DMS79 treated with DMSO at 0.1 percent for 48 hours (cell line): ENCODE results near the gene PTPRM.

ENCODE experiments used
- DNase-seq: peaks from one replicate; lab custom pipeline; 2025; lab: John Stamatoyannopoulos, UW

The PTPRM gene

DNA sequence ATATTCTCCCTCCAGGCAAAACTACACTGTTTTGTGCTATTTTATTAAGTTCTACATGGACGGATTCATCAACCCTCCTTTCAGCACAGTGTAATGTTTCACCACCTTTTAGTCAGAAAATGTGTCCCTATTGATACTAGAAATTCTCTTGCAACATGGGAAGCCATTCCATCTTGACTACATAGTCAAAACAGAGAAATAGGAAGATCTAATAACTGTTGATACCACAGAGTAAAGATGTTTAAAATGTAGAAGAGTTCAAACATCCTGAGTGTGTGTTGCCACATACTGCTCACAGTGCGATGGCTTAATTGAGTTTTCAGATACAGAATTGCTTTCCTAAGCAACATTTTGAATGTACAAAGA lies 549.9 kb downstream of the PTPRM start:
- DNase-seq: no peak

DNA sequence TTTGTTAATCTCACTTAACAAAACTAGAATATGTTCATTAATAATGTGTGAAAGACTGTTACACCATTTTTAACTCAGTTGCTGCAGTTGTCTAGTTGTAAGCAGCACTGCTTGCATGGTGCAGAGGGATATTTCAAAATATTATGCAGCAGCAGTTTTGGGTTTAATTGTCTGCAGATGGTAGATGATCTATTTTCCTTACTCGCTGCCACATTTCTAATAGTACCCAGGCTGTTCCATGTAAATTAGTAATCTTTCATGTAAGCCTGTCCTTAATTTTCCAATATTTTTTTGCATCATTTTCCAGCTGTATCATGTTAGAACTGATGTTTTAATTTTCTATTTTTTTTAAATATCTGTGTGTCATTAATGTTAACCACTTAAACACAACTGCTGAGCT lies 554.0 kb downstream of the PTPRM start:
- no peak for DNase-seq

DNA sequence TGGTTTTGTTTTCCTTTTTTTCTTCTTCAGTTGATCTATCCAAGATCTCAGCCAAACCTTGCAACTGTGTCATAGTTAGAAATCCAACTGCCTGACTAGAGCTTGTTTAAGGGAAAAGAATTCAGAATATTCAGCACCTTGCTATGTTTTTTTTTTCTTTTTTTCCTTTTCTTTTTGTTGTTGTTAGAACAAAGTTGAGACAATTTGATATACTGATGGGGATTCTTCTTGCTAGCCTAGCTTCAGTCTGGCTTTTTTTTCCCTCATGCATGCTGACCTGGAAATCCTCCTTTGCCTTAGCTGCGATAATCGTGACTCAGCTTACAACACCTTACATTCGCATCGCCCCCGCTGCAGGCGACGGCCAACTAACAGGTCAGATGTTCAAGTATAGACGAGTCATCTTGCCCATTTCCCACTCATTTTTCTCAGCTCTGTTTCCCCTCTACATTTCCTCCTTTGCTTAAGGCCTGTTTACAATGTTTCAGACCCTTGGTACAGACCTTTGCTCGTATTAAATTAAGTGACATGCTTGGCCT lies 554.9 kb downstream of the PTPRM start:
- no peak for DNase-seq

DNA sequence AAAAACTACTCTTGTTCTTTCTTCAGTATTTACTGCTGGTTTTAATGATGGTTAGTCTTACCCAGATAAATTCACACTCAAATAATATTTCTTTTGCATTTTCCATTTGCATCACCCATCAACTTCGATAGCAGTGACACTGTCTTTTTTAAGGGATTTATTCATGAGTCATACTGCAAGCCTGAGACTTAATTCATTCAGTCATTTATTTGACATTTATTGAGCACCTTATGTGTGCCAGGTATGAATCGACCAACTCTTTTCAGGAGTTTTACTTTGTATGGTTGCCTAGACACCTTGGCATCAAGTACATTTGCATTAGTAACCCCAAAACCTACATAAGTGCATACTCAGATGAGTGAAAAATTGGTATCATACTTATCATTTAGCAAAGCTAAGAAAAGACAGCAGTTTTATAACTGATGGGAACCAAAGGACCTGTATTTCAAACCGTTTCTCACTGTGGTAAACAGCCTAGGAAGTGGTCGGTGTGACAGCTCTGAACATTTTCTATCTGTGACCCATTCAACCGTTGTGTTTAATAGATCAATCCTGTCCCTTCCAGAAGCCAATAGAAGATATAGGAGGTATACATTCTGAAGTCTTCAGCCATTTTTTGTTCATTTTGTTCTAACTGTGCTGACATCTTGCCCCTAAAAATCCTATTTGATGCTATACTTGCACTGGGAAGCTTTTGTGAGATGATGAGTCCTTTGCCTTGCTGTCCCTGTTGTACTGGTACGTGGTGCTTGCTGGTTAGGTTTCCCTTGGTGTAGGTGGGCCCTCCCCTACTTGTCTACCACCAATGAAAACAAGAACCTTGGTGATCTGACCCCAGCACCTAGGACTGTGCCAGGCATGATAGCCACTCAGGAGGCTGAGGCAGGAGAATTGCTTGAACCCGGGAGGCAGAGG lies 557.4 kb downstream of the PTPRM start:
- DNase-seq: no peak

DNA sequence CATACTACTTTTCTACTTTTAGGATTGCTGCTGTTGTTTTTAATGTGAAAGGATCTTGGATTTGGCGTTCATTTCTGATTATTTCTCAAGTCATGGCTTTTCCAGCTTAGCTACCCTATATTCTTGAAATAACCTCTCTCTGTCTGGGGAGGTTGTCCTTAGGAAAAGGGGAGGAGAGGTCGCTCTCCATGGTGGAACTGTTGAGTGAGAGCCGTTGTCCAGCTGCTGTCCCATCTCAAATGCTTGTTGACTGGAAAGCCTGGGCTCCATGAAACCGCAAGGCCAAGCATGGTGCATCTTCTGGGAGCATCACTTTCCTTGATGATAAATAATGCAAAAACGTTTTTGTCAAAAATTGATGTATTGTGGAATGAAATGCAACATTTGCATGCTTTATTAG lies 563.0 kb downstream of the PTPRM start:
- DNase-seq: no peak

DNA sequence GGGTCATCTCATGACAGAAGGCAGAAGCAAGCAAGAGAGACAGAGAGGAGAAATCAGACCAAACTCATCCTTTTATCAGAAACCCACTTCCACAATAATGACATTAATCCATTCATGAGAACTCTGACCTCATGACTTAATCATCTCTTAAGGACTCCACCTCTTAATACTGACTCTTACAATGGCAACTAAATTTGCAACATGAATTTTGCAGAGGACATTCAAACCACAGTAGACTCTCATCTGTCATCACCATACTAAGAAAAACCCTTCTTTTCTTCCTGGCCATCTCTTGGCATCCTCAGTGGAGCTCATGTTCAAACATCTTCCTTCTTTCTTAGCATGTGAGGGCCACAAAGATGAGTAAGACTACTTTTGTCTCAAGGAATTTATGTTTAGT lies 565.9 kb downstream of the PTPRM start:
- DNase-seq: no peak

DNA sequence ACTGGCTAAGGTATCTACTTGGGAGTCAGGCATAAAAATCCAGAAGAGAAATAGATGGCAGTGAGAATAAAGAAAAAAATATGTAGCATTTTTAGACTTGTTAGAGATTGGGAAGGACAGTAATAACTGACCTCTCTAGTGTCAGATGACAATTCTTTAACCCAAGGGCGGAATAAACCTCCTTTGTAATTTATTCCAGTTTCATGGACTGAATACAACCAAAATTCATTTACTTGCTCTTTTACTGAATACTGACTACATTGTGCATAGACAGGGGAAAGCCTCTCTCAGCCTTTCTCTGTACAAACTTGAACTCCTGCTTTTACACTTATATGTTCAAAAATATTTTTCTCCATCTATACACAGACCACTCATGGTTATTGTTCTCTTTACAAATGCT lies 566.8 kb downstream of the PTPRM start:
- no peak for DNase-seq

DNA sequence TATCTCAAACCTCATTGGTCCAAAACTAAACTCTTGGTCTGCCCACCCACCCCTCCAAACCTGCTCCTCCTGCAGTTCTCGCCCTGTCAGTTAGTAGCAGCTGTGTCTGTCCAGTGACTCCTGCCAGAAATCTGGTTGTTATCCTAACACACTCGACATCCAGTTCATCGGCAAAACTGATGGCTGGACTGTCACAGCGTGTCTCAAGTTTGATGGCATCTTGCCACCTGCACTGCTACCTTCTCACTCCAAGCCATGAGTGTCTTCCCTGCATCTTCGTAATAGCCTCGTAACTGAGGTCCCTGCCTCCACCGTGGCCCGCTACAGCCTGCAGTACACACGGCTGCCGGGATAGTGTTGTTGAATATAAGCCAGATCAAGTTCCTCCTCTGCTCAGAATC lies 572.0 kb downstream of the PTPRM start:
- no peak for DNase-seq

DNA sequence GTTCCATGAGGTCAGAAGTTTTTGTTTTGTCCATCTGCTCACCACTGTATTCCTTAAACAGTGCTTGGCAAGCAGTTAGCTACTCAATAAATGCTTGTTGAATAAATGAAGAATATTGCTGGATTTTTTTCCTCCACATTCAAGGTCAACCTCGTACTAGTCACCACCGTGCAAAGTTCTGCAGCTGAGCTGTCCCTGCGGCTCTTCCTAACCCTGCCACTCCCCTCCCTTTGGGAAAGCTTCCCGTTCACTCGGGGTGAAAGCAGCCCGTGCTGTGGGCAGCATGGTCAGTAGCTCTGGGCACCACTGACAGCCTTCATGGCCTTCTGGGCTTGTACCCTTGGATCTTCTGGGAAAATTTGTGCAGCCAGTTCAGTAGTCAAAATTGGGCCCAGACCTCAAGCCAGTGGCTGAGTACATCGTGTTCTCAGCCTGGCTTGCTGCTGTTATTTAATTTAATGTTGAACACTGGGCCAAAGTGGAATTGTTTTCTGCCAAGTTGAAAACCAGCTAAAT lies 572.8 kb downstream of the PTPRM start:
- DNase-seq: no peak

DNA sequence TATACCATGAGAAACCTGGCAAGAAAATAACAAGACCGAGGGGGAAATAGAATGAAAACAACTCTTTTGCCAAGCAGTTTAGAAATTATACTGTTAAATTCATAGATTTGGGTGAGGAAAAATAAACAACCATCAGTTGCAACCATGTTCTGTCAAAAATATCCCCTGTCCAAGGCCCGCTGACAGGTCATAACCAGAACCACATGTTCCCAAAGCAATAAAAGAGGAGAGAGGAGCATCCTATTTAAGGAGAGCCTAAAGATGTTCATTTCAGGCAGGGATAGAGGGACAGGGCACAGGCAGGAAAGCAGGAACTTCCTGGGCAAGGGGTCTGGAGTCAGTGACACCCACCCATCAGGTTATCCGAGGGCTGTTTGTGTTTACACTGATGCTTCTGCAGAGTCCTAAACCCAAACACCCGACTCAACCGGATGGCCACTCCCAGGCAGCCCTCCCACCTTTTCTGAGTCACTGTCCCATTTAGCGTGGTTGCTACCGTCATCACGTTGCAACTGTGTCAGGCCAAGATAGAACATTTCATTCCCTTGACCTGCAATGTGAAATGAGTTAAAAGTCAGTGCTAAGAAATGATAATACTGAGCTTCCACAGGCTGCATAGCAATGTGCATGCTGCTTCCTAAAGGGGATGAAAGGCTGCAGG lies 573.9 kb downstream of the PTPRM start:
- DNase-seq: no peak

DNA sequence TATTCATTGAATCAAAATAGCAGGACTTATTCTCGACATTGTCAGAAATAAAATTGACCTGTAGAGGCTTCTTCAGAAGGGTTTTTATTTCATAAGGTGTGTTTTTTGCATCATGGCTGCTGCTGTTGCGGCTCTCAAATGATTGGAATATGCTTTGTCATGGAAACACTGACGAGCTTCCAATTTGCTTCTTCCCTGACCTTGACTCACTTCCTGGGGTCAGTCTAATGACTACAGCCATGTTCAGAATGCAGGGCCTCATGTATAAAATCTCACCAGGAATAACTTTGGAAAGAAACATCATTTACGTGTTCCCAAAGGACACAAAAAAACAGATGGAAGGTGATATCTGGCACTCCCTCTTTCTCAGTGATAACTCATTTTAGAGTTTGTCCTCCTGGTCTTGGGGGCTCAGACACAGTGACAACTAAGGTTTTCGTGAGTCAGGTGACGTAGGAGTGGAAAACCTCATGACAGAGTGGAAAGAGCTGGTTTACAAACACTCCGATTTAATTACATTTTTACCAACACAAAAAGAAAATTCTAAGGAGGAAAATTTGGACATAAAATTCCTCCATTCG lies 575.1 kb downstream of the PTPRM start:
- DNase-seq: no peak

DNA sequence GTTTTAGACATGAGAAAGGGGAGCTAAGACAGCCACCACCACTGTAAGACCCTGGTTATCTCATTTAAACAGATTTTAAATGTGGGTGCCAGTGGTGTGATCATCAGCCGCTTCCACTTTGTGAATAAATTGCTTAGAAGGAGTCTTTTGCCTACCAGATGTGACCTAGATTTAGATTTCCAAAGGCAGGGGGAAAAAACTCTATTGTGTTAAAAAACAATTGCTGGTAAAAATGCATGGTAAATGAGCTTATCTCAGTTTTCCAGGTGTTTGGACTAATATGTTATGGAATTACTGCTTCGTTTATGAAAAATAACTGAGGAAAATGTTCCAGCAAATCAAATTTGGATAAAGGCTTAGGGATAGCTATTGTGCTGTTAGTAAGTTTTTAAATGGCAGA lies 575.8 kb downstream of the PTPRM start:
- DNase-seq: no peak

DNA sequence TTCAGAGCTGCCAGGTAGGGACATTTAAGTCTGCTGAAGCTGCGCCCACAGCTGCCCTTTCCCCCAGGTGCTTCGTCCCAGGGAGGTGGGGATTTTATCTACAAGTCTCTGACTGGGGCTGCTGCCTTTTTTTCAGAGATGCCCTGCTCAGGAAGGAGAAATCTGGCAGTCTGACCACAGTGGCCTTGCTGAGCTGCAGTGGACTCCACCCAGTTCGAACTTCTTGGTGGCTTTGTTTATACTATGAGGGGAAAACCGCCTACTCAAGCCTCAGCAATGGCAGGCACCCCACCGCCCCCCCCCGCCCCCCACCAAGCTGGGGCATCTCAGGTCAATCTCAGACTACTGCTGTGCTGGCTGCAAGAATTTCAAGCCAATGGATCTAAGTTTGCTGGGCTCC lies 584.1 kb downstream of the PTPRM start:
- DNase-seq: no peak

DNA sequence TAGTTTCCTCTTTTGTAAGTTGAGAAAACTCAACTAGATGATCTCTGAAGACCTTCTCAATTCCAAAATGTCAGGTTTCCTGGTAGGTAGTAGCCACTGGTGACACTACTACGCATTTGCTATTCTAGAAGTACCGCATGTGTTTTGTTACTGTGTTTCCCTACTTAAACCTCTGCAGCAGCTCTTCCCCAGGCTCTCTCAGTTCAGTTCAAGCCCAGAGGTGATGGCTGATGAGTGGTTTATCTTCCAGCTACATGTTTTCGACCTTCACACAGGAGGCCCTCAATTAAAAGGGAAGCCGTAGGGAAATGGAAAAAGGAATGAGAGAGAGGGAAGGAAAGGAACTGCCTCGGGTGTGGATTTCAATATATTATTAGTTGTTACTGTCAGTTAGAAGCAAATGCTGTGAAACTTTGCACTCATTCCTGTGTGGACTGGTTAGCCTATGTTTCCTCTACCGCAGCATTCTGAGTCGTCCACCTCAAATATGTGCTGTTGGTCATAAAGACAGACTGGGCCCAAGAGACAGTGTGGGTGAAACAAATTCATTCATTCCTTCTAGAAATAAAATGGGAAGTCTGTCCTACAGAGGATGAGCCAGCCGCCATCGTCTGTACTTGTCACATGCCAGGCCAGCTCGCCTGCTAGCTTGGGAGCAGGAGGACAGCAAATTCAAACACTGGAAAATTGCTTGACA lies 586.9 kb downstream of the PTPRM start:
- DNase-seq: no peak

DNA sequence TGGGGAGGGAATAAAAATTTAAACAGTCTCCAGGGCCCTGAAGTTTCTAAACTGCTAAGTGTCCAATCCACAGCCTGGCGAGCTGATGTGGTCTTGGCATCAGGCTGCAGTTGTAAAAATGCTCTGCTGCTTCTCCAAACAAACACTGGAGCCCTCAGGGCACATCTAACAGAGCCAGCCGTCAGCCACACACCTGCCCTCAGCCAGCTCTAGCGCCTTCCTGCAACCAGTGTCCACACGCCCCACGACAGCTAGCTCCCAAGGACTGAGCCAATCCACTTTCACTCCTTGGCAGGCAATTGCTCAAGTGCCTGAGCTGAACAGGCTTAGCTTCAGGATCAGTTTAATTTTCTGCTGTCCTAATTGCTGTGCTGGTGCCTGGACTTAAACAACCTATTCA lies 595.7 kb downstream of the PTPRM start:
- peak; percentile 6 for DNase-seq

DNA sequence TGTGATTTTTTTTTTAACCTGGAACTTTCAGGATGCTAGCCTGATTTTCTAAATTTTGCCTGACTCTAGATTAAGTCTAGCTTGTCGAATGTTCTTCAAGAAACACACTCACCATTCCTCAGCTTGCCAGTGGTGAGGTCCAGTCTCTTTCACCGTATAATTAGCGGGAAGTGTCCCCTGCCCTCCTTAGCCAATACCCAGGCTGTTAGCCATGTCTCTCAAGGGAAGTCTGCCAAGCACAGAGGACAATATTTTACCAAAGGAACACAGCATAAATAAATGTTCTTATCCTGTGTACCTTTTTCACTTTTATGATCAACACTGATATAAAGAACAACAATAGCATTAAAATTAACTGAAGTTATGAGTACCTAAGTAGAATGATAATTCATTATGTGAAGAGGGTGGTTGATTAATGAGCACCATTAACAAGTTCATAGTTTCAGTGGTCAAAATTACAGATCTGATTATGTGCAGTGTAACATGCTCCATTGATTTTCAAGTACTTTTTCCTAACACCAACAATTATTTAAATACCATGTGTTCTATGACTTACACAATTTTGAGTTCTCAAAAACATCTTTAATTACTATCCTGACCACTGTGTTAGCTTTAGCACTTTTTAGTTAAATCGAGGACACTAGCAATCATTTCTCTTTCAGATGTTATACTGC lies 596.3 kb downstream of the PTPRM start:
- no peak for DNase-seq

DNA sequence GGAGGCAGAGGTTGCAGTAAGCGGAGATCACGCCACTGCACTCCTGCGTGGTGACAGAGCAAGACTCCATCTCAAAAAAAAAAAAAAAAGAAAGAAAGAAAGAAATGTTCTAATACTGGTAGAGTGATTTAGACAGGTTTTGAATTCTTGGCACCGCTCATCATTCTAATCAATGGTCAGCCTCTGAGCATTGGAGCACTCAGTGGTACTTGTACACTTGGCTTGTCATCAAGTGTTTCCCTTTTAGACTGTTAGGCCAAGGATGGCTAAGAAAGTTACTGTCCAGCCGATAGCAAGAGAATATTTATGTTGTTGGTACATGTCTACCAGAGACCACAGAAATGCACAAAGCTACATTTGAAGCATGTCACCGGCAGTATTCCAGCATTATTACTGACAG lies 598.0 kb downstream of the PTPRM start:
- no peak for DNase-seq

DNA sequence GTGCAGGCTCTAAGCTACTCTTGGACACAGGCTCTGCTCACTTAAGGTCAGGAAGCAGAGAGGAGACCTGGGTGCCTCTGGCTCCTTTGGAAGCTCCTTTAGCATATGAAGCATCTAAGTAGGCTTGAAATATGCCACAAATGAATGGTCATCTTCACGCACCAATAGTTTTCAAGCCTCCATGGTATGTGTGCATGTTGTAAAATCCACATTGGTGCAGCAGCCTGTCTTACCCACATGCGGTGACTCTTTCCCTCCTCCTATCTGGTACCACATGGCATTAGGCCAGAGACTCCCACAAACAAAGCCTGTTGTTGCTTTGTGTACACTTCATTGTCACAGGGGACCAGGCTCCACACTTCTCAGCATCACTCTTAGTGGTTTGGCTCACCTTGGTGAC lies 599.9 kb downstream of the PTPRM start:
- no peak for DNase-seq

DNA sequence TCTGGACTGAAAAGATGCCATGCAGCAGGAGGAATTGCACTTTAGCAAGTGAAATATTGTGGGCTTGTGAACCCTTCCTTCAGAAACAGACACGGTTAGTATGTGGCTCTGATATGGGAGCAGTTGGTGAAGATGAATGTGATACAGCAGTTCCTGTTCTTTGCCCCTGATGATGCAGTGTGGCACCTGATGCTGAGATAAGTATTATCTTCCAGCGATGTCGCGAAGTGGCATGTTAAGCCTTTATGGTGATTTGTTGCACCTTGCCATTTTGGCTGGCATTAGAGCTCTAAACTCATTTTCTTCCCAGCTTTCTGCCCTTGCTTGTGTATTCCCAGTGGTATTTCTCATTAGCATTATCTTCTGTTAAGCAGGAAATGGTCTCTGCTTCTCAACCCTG lies 600.6 kb downstream of the PTPRM start:
- DNase-seq: no peak

DNA sequence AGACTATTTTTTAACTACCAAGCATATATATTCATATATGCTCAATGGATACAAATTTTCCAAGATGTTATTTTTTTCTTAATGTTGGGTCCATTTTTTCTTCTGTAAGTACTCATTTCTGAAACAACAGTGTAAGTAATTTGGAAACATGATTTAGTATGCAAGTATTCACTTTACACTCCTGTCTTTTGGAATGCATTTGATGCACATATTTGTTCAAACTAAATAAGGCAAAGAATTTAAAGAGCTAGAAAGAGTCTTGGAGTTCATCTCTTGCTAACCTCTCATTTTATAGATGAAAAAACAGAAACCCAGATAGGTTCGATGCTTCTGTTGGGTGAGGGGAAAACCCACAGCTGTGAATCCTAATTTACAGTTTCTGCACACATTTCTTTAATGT lies 602.6 kb downstream of the PTPRM start:
- no peak for DNase-seq

DNA sequence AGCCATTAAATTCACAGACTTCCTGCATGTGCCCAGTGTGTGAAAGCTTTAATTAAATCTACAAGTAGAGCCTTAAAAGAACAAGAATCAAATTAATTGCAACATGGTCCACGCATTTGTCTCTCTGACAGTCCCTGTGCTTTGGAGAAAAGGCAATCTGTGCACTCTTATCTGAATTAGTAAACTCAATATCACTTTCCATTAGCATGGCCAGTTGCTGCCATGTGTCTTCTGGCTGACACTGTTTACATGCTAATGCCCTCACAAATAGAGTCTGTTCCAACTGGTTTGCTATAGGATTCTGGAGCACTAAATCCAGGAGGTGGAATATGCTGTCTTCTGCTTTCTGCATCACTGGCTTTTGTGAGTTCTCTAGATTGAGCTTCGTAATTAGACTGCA lies 607.7 kb downstream of the PTPRM start:
- DNase-seq: no peak
